Activated naive CD4-positive, alpha-beta T cell treated with anti-CD3 and anti-CD28 coated beads, Interleukin-2, amount 50 U/mL, for 72 hours (primary cell): ENCODE data around the gene ZNF337. TPM values are rescaled to one million over a fixed set of nuclear protein-coding genes. Genes with fewer than 3 reads are reported as not detected.
"Not testable (repeated sequence)": the region's sequence is repeated elsewhere in the genome, so short reads cannot be mapped to it uniquely, and the experiment has no call there.

Experiments used
- ATAC-seq, 2 donors: fragments of 150-1000 bp; cut with Tn5 transposase; 2 replicates each; pipeline ENCODE4 v1.10.0; 2021; ENCODE audit warnings: mild to moderate bottlenecking in 2 of 2, moderate library complexity in 2 of 2
- DNase-seq, 2 donors: peaks; one replicate each; pipeline ENCODE4 v3.0.0; 2021 to 2022; ENCODE audit warnings: low spot score in 2 of 2
- H3K27ac Mint-ChIP-seq, 2 donors: one replicate each; pipeline ENCODE4 v1.8.0; 2022; ENCODE audit warnings: mild to moderate bottlenecking in 2 of 2, mixed read lengths in 2 of 2
- H3K36me3 Mint-ChIP-seq, 2 donors: one replicate each; pipeline ENCODE4 v1.8.0; 2022; ENCODE audit warnings: mixed read lengths in 2 of 2
- H3K9me3 Mint-ChIP-seq, 2 donors: one replicate each; pipeline ENCODE4 v1.8.0; 2022; ENCODE audit warnings: mixed read lengths in 2 of 2
- total RNA-seq, 2 donors: library from RNA; stranded (reverse); gene quantifications; one replicate each; pipeline ENCODE4 v1.2.3, GENCODE V29; 2022

The ZNF337 gene
- 10 to 100 TPM; 14.3 to 17.2 TPM for total RNA-seq

DNA sequence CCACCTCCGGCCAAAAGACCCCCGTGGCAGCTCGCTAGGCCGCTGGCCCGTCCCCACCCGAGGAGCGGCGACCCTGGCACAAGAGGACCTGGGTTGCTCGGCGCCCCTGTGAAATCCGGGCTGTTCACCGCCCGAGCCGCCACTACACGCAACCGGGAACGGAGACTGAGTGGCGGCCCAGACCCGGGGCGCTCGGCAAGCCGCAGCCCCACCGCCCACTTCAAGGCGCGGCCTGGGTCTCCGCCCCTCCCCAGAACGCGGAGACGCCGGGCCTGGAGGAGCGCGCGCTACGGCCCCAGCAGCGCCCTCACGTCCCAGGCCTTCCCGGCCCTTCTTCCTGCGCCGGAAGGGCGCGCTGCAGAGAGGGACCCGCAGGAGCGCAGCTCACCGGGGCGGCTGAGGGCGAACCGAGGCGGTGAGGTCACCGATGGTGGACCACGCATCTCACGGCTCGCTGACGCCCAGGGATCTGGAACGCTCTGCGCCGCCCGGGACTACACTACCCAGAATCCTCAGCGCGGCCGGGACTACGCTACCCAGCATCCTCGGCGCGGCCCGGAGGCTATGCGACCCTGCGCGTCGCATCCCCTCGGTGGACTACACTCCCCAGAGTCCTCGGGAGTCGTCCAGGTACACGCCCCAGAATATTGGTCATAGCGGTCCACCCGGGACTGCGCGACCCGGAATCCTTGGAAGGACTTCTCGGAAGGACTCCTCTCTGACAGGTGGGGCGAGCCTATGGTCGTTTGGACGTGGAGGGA, at the start of gene ZNF337:
Gene ZNF337, minus strand, starts transcription at position 483 of the 761 bp plus-strand sequence. CDS start 10,436 bp downstream, outside the sequence.
- H3K9me3 Mint-ChIP-seq: peaks cover 0 to 19% of the 10 kb centered on the region in 2 donors
- H3K27ac Mint-ChIP-seq: peak within 1 kb of the TSS; percentile 90 to 92
- DNase-seq (peak; percentile 92 to 95), ATAC-seq (peak; percentile 96 to 98)
- peaks cover 20 to 21% of the 10 kb centered on the region in 2 donors for H3K36me3 Mint-ChIP-seq

DNA sequence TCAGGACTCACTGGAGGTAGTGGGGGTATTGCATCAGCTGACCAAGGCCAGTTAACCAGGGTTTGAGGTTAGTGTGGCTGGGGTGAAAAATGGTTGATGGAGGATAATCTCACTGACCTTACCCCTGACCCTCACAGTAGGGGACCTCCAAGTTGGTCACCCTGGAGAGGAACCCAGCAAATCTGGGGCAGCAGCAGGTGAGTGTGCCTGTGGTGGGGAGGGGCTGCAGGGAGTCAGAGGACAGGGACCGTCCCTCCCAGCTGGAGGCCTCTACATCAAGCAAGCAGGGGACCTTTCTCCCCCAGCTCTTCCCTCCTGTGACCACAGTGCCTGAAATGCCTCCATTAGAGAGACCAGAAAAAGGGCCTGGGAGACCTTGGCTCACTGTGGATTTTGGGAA, 49.1 kb upstream of the ZNF337 start:
- DNase-seq: no peak
- no peaks in the 10 kb centered on the region for H3K36me3 Mint-ChIP-seq
- peak in 1 of 2 donors; percentile 44 for ATAC-seq
- no peaks in the 10 kb centered on the region for H3K9me3 Mint-ChIP-seq
- H3K27ac Mint-ChIP-seq: peak overlapping the region in 1 of 2 donors; percentile 35

DNA sequence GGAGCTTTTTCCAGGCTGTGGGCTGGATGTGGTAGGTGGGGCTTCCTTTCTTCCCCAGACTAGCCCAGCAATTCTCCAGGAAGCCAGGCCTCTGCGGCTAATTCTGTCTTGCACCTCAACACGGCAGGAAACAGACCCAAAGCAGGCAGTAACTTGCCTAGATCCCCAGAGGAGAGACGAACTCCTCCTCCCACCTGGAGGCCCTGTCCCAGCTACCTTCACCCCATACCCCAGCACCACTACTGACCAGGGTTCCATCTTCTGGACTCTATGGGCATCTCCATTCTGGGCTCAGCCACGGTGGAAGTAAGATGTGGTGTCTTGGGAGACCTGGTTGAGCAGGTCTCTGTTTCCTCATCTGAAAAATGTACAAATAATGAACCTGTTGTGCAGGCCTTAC, 48.4 kb upstream of the ZNF337 start:
- Mint-ChIP-seq H3K9me3 (no peaks in the 10 kb centered on the region), H3K36me3 (no peaks in the 10 kb centered on the region), H3K27ac (peak overlapping the region; percentile 35 to 72)
- DNase-seq: no peak
- ATAC-seq: no peak

DNA sequence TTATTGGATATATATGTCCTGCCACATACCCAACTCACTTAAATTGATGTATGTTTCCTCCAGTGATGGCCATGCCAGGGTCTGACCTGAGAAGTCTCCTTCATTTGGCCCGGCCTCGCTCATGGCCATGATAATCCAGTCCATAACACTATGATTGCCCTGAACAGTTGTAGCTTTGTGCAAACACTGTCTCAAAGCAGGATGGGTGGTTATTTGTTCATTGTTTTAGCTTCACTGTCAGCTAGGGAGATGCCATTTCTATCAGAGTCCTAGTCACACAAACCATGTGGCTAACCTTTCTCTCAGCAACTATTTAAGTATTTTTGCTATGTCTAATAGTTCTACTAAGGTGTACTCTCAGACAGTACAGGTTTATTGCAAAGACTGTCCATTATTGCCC, 47.6 kb upstream of the ZNF337 start:
- no peaks in the 10 kb centered on the region for H3K36me3 Mint-ChIP-seq
- ATAC-seq: no peak
- DNase-seq: no peak
- H3K9me3 Mint-ChIP-seq: no peaks in the 10 kb centered on the region
- H3K27ac Mint-ChIP-seq: no peak overlapping the region

DNA sequence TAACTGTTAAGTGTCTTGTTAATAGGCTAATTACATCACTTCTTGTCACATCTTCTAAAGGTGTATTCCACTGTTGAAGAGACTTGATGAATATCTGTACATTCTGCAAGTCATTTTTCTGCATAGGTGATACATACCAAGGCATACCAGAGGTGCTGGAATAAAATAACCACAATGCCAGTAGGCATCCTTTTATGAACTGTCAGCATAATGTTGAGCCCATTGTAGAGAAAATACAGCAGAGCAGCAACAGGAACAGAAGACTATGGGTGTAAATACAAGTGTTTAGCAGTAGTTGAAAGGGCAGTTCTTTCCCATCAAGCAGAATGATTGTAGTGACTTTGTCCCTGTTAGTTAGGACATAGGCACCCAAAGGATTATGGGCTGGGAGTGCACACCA, 44.4 kb upstream of the ZNF337 start:
- H3K27ac Mint-ChIP-seq: no peak overlapping the region
- H3K36me3 Mint-ChIP-seq: peaks cover 0 to 4% of the 10 kb centered on the region in 2 donors
- DNase-seq (no peak), ATAC-seq (no peak)
- H3K9me3 Mint-ChIP-seq: no peaks in the 10 kb centered on the region

DNA sequence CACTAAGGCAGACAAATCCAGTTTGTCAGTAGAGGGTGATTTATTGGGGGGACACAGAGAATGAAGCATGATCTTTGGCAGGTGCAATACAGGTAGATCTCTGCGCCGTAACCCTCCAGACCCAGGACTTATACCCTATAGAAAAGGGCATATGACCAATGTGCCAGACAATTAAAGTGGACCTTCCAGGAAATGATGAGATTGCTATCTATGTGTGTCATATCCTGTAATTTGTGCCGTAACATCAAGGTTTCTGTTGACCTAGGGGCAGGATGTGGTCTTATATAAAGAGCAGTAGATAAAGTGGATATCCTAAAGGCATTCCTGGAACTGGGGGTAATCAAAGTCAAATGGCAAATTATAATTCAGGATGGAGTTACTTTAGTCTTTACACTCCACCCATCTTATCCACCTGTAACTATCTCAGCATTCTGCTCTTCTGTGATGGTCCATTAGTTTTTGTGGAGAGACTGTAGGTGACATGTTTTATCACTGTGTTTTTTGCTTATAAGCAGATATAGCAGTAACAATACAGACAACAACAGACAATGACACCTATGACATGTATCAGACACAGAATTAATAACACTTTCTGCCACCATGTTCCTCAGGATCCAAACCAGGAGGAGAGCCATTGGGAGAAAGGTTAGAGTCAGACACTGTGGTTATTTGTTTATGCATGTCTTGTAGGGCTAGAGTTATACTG, 43.1 kb upstream of the ZNF337 start:
- Mint-ChIP-seq H3K36me3 (peaks cover 0 to 4% of the 10 kb centered on the region in 2 donors), H3K27ac (peak overlapping the region in 1 of 2 donors; percentile 12), H3K9me3 (no peaks in the 10 kb centered on the region)
- DNase-seq (no peak), ATAC-seq (peak; percentile 34 to 63)

DNA sequence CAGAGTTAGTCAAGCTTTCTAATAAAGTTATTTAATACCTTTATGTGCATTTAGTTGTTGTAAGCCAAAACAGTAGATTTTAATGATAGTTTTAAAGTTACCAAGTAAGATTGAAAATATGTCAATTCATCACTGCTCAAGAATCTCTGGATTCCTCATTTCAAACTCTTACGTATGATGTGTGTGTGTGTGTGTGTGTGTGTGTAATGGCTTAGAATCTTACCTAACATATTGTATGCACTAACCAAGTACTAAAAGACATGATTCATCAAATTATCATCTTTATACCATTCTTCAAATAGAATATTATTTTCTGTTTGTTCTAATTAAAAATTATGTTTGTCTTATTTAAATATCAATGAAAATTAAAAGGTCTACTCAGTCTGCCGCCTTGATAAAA, 41.5 kb upstream of the ZNF337 start:
- ATAC-seq (no peak), DNase-seq (no peak)
- Mint-ChIP-seq H3K27ac (no peak overlapping the region), H3K36me3 (peaks cover 0 to 4% of the 10 kb centered on the region in 2 donors), H3K9me3 (no peaks in the 10 kb centered on the region)

DNA sequence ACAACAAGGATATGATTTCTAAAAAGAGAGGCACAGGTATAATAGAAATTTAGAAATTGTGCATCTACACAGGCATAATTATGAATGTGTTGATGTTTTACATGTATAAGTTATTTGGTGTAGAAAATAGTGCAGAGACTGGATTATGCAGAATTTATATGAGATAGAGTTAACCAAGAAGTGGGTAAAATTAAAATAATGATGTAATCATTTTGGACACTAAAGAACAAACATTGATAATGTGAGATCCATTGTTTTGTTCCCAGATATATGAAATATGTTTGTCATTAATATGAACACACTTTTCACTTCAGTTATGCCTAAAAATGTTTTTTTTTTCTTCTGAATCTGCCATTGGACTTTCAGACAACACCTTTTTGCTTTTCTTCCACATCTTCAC, 37.2 kb upstream of the ZNF337 start:
- DNase-seq (no peak), ATAC-seq (no peak)
- Mint-ChIP-seq H3K9me3 (no peaks in the 10 kb centered on the region), H3K27ac (no peak overlapping the region), H3K36me3 (peaks cover 0 to 4% of the 10 kb centered on the region in 2 donors)

DNA sequence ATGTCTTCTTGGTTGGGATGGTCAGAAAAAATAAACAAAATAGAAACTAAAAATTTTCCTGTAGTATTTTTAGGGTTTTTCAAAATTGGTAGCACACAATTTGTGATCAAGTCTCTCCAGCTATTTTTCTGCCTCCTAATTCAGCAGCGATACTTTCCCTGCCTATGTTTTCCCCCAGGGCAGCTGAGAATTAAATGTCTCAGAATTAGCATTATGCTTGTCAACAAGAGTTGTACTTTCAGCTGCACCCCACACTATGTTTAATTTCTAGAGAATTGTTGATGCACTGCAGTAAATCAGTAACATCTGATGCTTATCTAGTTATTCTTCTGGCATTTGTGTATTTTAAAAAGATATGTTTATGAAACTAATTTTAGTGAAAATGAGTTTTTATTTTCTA, 34.2 kb upstream of the ZNF337 start:
- H3K9me3 Mint-ChIP-seq: peaks cover 9 to 12% of the 10 kb centered on the region in 2 donors
- no peak for DNase-seq
- peaks cover 18 to 21% of the 10 kb centered on the region in 2 donors for H3K36me3 Mint-ChIP-seq

DNA sequence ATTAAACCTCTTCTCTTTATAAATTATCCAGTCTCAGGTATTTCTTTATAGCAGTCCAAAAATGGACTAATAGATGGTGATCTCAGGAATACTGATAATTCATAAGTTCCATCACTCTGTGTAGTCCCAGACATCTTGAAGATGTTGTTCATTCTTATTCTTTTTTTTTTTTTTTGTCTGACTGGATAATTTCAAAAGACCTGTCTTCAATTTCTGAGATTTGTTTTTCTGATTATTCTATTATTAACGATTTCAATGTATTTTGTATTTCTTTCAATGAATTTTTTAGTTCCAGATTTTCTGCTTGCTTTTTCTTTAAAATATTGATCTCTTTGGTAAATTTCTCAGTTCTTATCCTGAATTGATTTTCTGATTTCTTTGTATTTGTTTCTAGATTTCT, 29.7 kb upstream of the ZNF337 start:
- Mint-ChIP-seq H3K36me3 (peaks cover 22 to 24% of the 10 kb centered on the region in 2 donors), H3K9me3 (peaks cover 19 to 23% of the 10 kb centered on the region in 2 donors), H3K27ac (peak overlapping the region in 1 of 2 donors; percentile 18)
- ATAC-seq (no peak), DNase-seq (no peak)

More for the DNA sequence above, 34.2 kb upstream of the ZNF337 start:
- H3K27ac Mint-ChIP-seq: no peak overlapping the region
- no peak for ATAC-seq

DNA sequence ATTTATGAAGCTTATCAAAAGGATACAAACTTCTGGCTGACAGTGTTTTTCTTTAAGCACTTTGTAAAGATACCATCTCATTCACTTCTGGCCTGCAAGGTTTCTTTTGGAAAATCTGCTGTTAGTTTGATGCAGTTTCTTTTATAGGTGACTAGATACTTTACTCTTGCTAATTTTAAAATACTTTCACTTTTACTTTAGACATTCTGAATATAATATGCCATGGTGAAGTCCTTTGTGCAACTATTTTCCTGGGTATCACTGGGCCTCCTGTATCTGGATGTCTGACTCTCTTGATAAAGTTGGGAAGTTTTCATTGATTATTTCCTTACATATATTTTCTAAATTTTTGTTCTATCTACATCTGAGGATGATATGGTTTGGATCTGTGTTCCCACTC, 29.0 kb upstream of the ZNF337 start:
- H3K9me3 Mint-ChIP-seq: peaks cover 19 to 23% of the 10 kb centered on the region in 2 donors

DNA sequence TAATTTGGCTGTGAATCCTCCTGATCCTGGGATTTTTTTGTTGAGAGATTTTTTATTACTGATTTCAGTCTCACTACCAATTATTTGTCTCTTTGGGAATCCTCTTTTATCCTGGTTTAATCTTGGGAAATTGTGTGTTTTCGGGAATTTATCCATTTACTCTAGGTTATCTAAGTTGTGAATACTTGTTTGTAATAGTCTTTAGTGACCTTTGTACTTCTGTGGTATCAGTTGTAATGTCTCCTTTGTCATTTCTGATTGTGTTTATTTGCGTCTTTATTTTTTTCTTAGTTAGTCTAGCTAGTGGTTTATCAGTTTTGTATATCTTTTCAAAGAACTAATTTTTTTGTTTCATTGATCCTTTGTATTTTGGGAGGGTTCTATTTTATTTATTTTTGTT, 27.3 kb upstream of the ZNF337 start:
- H3K36me3 Mint-ChIP-seq: peaks cover 24 to 27% of the 10 kb centered on the region in 2 donors
- H3K9me3 Mint-ChIP-seq: peaks cover 19 to 23% of the 10 kb centered on the region in 2 donors
- no peak for DNase-seq
- no peak overlapping the region for H3K27ac Mint-ChIP-seq
- no peak for ATAC-seq

More for the DNA sequence above, 29.0 kb upstream of the ZNF337 start:
- ATAC-seq (no peak), DNase-seq (no peak)
- Mint-ChIP-seq H3K36me3 (peaks cover 22 to 24% of the 10 kb centered on the region in 2 donors), H3K27ac (no peak overlapping the region)

DNA sequence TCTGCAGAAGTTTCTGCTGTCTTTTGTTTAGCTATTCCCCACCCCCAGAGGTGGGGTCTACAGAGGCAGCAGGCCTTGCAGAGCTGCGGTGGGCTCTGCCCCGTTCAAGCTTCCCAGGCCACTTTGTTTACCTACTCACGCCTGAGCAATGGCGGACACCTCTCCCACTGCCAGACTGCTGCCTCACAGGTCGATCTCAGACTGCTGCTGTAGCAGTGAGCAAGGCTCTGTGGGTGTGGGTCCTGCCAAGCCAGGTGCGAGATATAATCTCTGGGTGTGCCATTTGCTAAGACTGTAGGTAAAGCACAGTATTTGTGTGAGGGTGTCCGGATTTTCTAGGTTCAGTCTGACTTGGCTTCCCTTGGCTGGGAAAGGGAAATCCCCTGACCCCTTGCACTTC, 23.6 kb upstream of the ZNF337 start:
- no peak overlapping the region for H3K27ac Mint-ChIP-seq
- no peak for DNase-seq
- H3K36me3 Mint-ChIP-seq: peaks cover 22 to 25% of the 10 kb centered on the region in 2 donors
- H3K9me3 Mint-ChIP-seq: peaks cover 17 to 19% of the 10 kb centered on the region in 2 donors
- ATAC-seq: no peak

DNA sequence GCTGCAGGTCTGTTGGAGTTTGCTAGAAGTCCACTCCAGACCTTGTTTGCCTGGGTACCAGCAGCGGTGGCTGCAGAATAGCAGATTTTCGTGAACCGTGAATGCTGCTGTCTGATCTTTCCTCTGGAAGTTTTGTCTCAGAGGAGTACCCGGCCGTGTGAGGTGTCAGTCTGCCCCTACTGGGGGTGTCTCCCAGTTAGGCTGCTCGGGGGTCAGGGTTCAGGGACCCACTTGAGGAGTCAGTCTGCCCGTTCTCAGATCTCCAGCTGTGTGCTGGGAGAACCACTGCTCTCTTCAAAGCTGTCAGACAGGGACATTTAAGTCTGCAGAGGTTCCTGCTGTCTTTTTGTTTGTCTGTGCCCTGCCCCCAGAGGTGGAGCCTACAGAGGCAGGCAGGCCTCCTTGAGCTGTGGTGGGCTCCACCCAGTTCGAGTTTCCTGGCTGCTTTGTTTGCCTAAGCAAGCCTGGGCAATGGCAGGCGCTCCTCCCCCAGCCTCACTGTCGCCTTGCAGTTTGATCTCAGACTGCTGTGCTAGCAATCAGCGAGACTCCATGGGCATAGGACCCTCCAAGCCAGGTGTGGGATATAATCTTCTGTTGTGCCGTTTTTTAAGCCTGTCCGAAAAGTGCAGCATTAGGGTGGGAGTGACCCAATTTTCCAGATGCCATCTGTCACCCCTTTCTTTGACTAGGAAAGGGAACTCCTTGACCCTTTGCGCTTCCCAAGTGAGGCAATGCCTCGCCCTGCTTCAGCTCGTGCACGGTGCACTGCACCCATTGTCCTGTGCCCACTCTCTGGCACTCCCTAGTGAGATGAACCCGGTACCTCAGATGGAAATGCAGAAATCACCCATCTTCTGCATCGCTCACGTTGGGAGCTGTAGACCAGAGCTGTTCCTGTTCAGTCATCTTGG, 22.5 kb upstream of the ZNF337 start:
- DNase-seq, H3K27ac Mint-ChIP-seq, ATAC-seq: not testable (repeated sequence)
- peaks cover 14% of the 10 kb centered on the region in 2 donors for H3K9me3 Mint-ChIP-seq
- peaks cover 17 to 25% of the 10 kb centered on the region in 2 donors for H3K36me3 Mint-ChIP-seq

DNA sequence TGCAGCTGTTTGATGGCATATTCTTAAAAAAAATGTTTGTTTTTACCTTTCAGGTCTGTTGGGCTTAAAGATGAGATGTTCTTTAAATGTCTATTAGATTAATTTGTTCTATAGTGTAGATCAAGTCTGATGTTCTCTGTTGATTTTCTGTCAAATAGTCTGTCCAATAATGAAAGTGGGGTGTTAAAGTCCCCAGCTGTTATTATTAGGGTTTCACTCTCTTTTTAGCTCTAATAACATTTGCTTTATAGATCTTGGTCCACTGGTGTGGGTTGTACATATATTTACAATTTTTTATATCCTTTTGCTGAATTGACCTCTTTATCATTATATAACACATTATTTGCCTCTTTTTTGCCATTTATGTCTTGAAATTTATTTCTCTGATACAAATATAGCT, 11.0 kb upstream of the ZNF337 start:
- DNase-seq (no peak), ATAC-seq (no peak)
- peaks cover 18 to 28% of the 10 kb centered on the region in 2 donors for H3K9me3 Mint-ChIP-seq
- H3K27ac Mint-ChIP-seq: no peak overlapping the region
- peaks cover 16 to 44% of the 10 kb centered on the region in 2 donors for H3K36me3 Mint-ChIP-seq

DNA sequence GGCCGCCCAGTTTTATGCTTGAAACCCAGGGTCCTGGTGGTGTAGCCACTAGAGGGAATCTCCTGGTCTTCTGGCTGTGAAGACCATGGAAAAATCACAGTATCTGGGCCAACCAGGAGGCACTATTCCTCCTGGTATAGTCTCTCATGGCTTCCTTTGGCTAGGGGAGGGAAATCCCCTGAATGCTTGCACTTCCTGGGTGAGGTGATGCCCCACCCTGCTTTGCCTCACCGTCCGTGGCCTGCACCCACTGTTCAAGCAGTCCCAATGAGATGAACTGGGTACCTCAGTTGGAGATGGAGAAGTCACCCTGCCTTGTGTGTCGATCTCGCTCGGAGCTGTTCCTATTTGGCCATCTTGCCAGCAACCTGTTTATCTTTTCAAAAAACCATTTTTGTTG, 10.1 kb upstream of the ZNF337 start:
- peaks cover 9 to 25% of the 10 kb centered on the region in 2 donors for H3K9me3 Mint-ChIP-seq
- peak in 1 of 2 donors; percentile 84 for ATAC-seq
- H3K36me3 Mint-ChIP-seq: peaks cover 7 to 35% of the 10 kb centered on the region in 2 donors
- H3K27ac Mint-ChIP-seq: peak overlapping the region; percentile 19 to 27
- no peak for DNase-seq
